H1 (cell line): Measurements from ENCODE around the gene TNS3.

Experiments
- CHD7 ChIP-seq: fragments of 300-600 bp; sonication (generic); IDR thresholded peaks from 2 replicates; pipeline ENCODE4 v1.7.1; 2012; ENCODE audit warnings: low read length, moderate library complexity, mild to moderate bottlenecking, inconsistent platforms; ENCODE audit not compliant: insufficient replicate concordance
- CTCF ChIP-seq, 3 experiments: IDR thresholded peaks; 1 replicate in 2 of 3; 2 replicates in 1 of 3; pipeline versions ENCODE4 v1.5.1 to v1.6.1; 2011; ENCODE audit warnings: low read length in 3 of 3, mild to moderate bottlenecking in 3 of 3, inconsistent platforms in 2 of 3, low read depth in 1 of 3, moderate library complexity in 1 of 3; ENCODE audit not compliant: insufficient read depth in 1 of 3; ENCODE audit errors: control extremely low read depth in 1 of 3
- EP300 ChIP-seq, 2 experiments: IDR thresholded peaks; 1 replicate in 1 of 2; 2 replicates in 1 of 2; pipeline ENCODE4 v1.6.1; 2011 to 2012; ENCODE audit warnings: low read depth in 2 of 2, low read length in 2 of 2, mild to moderate bottlenecking in 2 of 2, borderline replicate concordance in 1 of 2, inconsistent platforms in 1 of 2, moderate library complexity in 1 of 2
- POLR2A ChIP-seq, 2 experiments: IDR thresholded peaks; 1 replicate in 1 of 2; 2 replicates in 1 of 2; pipeline ENCODE4 v1.6.1; 2011; ENCODE audit warnings: low read depth in 2 of 2, low read length in 2 of 2, mild to moderate bottlenecking in 2 of 2; ENCODE audit errors: control extremely low read depth in 1 of 2
- POLR2AphosphoS5 ChIP-seq: IDR thresholded peaks from 2 replicates; pipeline ENCODE4 v1.6.1; 2011; ENCODE audit warnings: low read depth, low read length
- POU5F1 ChIP-seq: IDR thresholded peaks from 2 replicates; pipeline ENCODE4 v1.6.1; 2011; ENCODE audit warnings: low read depth, mild to moderate bottlenecking, low read length, moderate library complexity
- SAP30 ChIP-seq: fragments of 300-600 bp; sonication (generic); IDR thresholded peaks from 2 replicates; pipeline ENCODE4 v1.7.1; 2012; ENCODE audit warnings: low read length, moderate library complexity, mild to moderate bottlenecking, inconsistent platforms; ENCODE audit not compliant: insufficient read depth, insufficient replicate concordance
- SP1 ChIP-seq: IDR thresholded peaks from 2 replicates; pipeline ENCODE4 v1.6.1; 2011; ENCODE audit warnings: low read depth, low read length
- SP2 ChIP-seq: IDR thresholded peaks from 2 replicates; pipeline ENCODE4 v1.6.1; 2012; ENCODE audit warnings: mild to moderate bottlenecking, low read length, inconsistent platforms
- SRF ChIP-seq: IDR thresholded peaks from 2 replicates; pipeline ENCODE4 v1.6.1; 2011; ENCODE audit warnings: mild to moderate bottlenecking, low read depth, low read length, moderate library complexity
- TAF1 ChIP-seq: IDR thresholded peaks from 2 replicates; pipeline ENCODE4 v1.6.1; 2011; ENCODE audit warnings: mild to moderate bottlenecking, low read depth, low read length
- USF2 ChIP-seq: IDR thresholded peaks from 2 replicates; pipeline ENCODE4 v1.6.1; 2011; ENCODE audit warnings: low read length, improper control_type of control experiment

GRCh38 chr7:47362984-47363383 is 218.9 kb downstream of the TNS3 start:
- no peak for TF ChIP-seq TAF1
- TF ChIP-seq EP300 (IDR thresholded peaks at IDR 0.05; ENCODE audit: borderline replicate concordance in 1 of 2, low read depth in 2 of 2, low read length in 2 of 2) = no peak
- TF ChIP-seq SP1 = no peak
- no peak for TF ChIP-seq CTCF (IDR thresholded peaks at IDR 0.05; ENCODE audit: control extremely low read depth in 1 of 3, insufficient read depth in 1 of 3, low read depth in 1 of 3, low read length in 3 of 3)
- no peak for TF ChIP-seq SRF
- TF ChIP-seq POLR2AphosphoS5 = no peak
- no peak for TF ChIP-seq CHD7
- TF ChIP-seq POU5F1 = no peak
- no peak for TF ChIP-seq USF2
- TF ChIP-seq SAP30 = no peak
- no peak for TF ChIP-seq SP2
- no peak for TF ChIP-seq POLR2A (IDR thresholded peaks at IDR 0.05; ENCODE audit: control extremely low read depth in 1 of 2, low read depth in 2 of 2, low read length in 2 of 2)
